ENCODE measurements around the gene UTP25. TPM values are rescaled to one million over a fixed set of nuclear protein-coding genes. Genes with fewer than 3 reads are reported as not detected.
"Not testable (repeated sequence)": the region's sequence is repeated elsewhere in the genome, so short reads cannot be mapped to it uniquely, and the experiment has no call there.

The UTP25 gene
- total RNA-seq, 1 experiment from 2014 or later = 29.2 TPM

- not testable (repeated sequence) for DNase-seq (ENCODE audit: extremely low read depth, low read depth)
Observed at GRCh38 chr1:209888291-209889076, 60.7 kb downstream of the UTP25 start.

GRCh38 chr1:209889077-209889418, 61.3 kb downstream of the UTP25 start:
- no peak for DNase-seq (ENCODE audit: extremely low read depth, low read depth)

GRCh38 chr1:209890641-209891330, 63.0 kb downstream of the UTP25 start:
- no peak for DNase-seq (ENCODE audit: extremely low read depth, low read depth)

GRCh38 chr1:209893751-209894150, 66.0 kb downstream of the UTP25 start:
- DNase-seq (ENCODE audit: extremely low read depth, low read depth) = no peak

- DNase-seq (ENCODE audit: extremely low read depth, low read depth) = no peak
Observed at GRCh38 chr1:209895709-209896108, 67.9 kb downstream of the UTP25 start.

GRCh38 chr1:209896346-209896745, 68.6 kb downstream of the UTP25 start:
- DNase-seq (ENCODE audit: extremely low read depth, low read depth) = no peak

GRCh38 chr1:209898271-209898670, 70.5 kb downstream of the UTP25 start:
- not testable (repeated sequence) for DNase-seq (ENCODE audit: extremely low read depth, low read depth)

- not testable (repeated sequence) for DNase-seq (ENCODE audit: extremely low read depth, low read depth)
Observed at GRCh38 chr1:209898851-209899250, 71.1 kb downstream of the UTP25 start.

- DNase-seq (ENCODE audit: extremely low read depth, low read depth) = no peak
Observed at GRCh38 chr1:209899948-209900347, 72.2 kb downstream of the UTP25 start.

GRCh38 chr1:209900734-209901133, 73.0 kb downstream of the UTP25 start:
- no peak for DNase-seq (ENCODE audit: extremely low read depth, low read depth)

GRCh38 chr1:209901211-209901610, 73.4 kb downstream of the UTP25 start:
- no peak for DNase-seq (ENCODE audit: extremely low read depth, low read depth)

- not testable (repeated sequence) for DNase-seq (ENCODE audit: extremely low read depth, low read depth)
Observed at GRCh38 chr1:209904774-209905173, 77.0 kb downstream of the UTP25 start.

Other genes with a start within 250 kb of the UTP25 start
- gene CAMK1G, start 244.3 kb upstream of the UTP25 start, total RNA-seq (2014; rRNA removed; shearing (Covaris generic)) = not detected in 2 replicates
- 19.1 and 19.7 TPM in 2 replicates for gene LAMB3, start 175.5 kb upstream of the UTP25 start, total RNA-seq (2014; rRNA removed; shearing (Covaris generic))
- 2.7 and 3.4 TPM in 2 replicates for gene G0S2, start 152.6 kb upstream of the UTP25 start, total RNA-seq (2014; rRNA removed; shearing (Covaris generic))
- not detected in 2 replicates for gene HSD11B1, start 123.1 kb upstream of the UTP25 start, total RNA-seq (2014; rRNA removed; shearing (Covaris generic))
- not detected in 2 replicates for gene TRAF3IP3, start 71.9 kb upstream of the UTP25 start, total RNA-seq (2014; rRNA removed; shearing (Covaris generic))
- 4.6 and 5.4 TPM in 2 replicates for gene C1orf74, start 43.4 kb upstream of the UTP25 start, total RNA-seq (2014; rRNA removed; shearing (Covaris generic))
- 0.10 and 0.20 TPM in 2 replicates for gene IRF6, start 21.8 kb upstream of the UTP25 start, total RNA-seq (2014; rRNA removed; shearing (Covaris generic))
- under 0.01 and 0.06 TPM in 2 replicates for gene SYT14, start 110.2 kb downstream of the UTP25 start, total RNA-seq (2014; rRNA removed; shearing (Covaris generic))

Measured in NCI-H460 (cell line).